Gastroesophageal sphincter (tissue), 3 donors: ENCODE results near the gene CCDC83.

Experiments used
- POLR2A ChIP-seq, 2 donors: fragments of 450-650 bp; IDR thresholded peaks; one replicate each; pipeline ENCODE4 v1.6.1; 2017; ENCODE audit warnings: antibody characterized with exemption in 2 of 2, mild to moderate bottlenecking in 2 of 2, moderate library complexity in 1 of 2
- POLR2AphosphoS5 ChIP-seq: sonication (generic); formaldehyde crosslinking; IDR thresholded peaks from one replicate; pipeline ENCODE4 v1.6.1; 2017; ENCODE audit warnings: antibody characterized with exemption
- TF ChIP-seq, protein P1 (sequence below), 4 experiments: fragments of 200-600 bp in 2 of 4; fragments of 450-650 bp in 2 of 4; sonication (generic) in 1 of 4; IDR thresholded peaks; one replicate each; pipeline ENCODE4 v1.5.1; 2017 to 2019; ENCODE audit warnings: antibody characterized with exemption in 4 of 4, mild to moderate bottlenecking in 2 of 4, moderate library complexity in 2 of 4

DNA sequence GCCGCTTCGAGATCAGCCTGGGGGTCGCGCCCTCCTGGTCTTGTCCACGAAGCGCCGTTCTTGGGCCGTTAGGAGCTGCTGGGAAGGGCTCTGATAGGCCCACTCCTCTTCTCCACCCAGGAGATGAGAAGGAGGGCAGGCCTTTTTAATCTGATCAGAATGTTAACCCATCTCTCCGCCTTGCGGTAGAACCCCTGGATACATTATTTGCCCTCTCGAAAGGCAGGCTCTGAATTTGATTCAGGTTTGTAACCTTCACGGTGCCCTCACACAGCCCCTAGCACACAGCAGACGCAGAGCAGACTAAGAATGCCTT, at the start of gene CCDC83:
- TF ChIP-seq, protein P1, sequence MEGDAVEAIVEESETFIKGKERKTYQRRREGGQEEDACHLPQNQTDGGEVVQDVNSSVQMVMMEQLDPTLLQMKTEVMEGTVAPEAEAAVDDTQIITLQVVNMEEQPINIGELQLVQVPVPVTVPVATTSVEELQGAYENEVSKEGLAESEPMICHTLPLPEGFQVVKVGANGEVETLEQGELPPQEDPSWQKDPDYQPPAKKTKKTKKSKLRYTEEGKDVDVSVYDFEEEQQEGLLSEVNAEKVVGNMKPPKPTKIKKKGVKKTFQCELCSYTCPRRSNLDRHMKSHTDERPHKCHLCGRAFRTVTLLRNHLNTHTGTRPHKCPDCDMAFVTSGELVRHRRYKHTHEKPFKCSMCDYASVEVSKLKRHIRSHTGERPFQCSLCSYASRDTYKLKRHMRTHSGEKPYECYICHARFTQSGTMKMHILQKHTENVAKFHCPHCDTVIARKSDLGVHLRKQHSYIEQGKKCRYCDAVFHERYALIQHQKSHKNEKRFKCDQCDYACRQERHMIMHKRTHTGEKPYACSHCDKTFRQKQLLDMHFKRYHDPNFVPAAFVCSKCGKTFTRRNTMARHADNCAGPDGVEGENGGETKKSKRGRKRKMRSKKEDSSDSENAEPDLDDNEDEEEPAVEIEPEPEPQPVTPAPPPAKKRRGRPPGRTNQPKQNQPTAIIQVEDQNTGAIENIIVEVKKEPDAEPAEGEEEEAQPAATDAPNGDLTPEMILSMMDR (IDR thresholded peaks at IDR 0.05): no peak
- TF ChIP-seq POLR2AphosphoS5 (no peak), POLR2A (IDR thresholded peaks at IDR 0.05) (no peak)
